ENCODE results near the gene ATP7B.
"Not testable (repeated sequence)": the region's sequence is repeated elsewhere in the genome, so short reads cannot be mapped to it uniquely, and the experiment has no call there.

The ATP7B gene

GRCh38 chr13:51995677-51996551 lies 15.3 kb downstream of the ATP7B start:
- TF ChIP-seq, protein P1, sequence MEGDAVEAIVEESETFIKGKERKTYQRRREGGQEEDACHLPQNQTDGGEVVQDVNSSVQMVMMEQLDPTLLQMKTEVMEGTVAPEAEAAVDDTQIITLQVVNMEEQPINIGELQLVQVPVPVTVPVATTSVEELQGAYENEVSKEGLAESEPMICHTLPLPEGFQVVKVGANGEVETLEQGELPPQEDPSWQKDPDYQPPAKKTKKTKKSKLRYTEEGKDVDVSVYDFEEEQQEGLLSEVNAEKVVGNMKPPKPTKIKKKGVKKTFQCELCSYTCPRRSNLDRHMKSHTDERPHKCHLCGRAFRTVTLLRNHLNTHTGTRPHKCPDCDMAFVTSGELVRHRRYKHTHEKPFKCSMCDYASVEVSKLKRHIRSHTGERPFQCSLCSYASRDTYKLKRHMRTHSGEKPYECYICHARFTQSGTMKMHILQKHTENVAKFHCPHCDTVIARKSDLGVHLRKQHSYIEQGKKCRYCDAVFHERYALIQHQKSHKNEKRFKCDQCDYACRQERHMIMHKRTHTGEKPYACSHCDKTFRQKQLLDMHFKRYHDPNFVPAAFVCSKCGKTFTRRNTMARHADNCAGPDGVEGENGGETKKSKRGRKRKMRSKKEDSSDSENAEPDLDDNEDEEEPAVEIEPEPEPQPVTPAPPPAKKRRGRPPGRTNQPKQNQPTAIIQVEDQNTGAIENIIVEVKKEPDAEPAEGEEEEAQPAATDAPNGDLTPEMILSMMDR (IDR thresholded peaks at IDR 0.05; ENCODE audit: low read depth, low read length), result no peak

DNA sequence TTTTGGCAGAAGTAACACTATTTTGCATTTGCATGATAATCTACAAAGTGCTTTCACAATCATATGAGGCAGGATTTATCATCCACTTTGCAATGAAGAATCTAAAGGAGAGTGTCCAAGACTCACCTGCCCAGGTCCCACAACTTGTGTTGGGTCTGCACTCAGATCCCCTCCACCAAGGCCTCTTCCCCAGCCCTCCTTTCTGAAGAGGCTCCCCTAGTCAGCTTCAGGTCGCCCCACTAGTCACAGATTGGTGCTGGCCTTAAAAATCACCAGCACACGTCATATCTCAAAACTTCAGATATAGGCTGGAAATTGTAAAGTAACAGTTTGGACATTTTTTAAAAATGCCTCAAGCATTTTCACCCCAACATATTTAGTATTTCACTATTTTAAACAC lies 17.5 kb downstream of the ATP7B start:
- TF ChIP-seq, protein P1 (IDR thresholded peaks at IDR 0.05; ENCODE audit: low read depth, low read length), result no peak
- no peak overlapping the region for H3K4me3 ChIP-seq (ENCODE audit: low read depth, low read length)

More at GRCh38 chr13:51995677-51996551, 15.3 kb downstream of the ATP7B start:
- H3K4me3 ChIP-seq (ENCODE audit: low read depth, low read length), result no peak overlapping the region

- TF ChIP-seq, protein P1 (IDR thresholded peaks at IDR 0.05; ENCODE audit: low read depth, low read length), result no peak
- no peak overlapping the region for H3K4me3 ChIP-seq (ENCODE audit: low read depth, low read length)
Measured at GRCh38 chr13:51988988-51989618, 22.1 kb downstream of the ATP7B start.

DNA sequence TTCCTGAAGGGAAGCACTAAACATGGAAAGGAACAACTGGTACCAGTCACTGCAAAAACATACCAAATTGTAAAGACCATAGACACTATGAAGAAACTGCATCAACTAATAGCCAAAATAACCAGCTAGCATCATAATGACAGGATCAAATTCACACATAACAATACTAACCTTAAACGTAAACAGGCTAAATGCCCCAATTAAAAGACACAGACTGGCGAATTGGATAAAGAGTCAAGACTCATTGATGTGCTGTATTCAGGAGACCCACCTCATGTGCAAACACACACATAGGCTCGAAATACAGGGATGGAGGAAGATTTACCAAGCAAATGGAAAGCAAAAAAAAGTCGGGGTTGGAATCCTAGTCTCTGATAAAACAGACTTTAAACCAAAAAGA lies 26.3 kb downstream of the ATP7B start:
- H3K4me3 ChIP-seq (ENCODE audit: low read depth, low read length), result not testable (repeated sequence)

GRCh38 chr13:51983292-51983691 lies 28.0 kb downstream of the ATP7B start:
- not testable (repeated sequence) for H3K4me3 ChIP-seq (ENCODE audit: low read depth, low read length)

- no peak overlapping the region for H3K4me3 ChIP-seq (ENCODE audit: low read depth, low read length)
- TF ChIP-seq, protein P1 (IDR thresholded peaks at IDR 0.05; ENCODE audit: low read depth, low read length), result no peak
Measured at GRCh38 chr13:51981355-51981754, 29.9 kb downstream of the ATP7B start.

- no peak overlapping the region for H3K4me3 ChIP-seq (ENCODE audit: low read depth, low read length)
- TF ChIP-seq, protein P1 (IDR thresholded peaks at IDR 0.05; ENCODE audit: low read depth, low read length), result no peak
Measured at GRCh38 chr13:51980908-51981307, 30.3 kb downstream of the ATP7B start.

- H3K4me3 ChIP-seq (ENCODE audit: low read depth, low read length), result no peak overlapping the region
- TF ChIP-seq, protein P1 (IDR thresholded peaks at IDR 0.05; ENCODE audit: low read depth, low read length), result no peak
Measured at GRCh38 chr13:51978796-51979556, 32.3 kb downstream of the ATP7B start.
